CD8-positive, alpha-beta memory T cell (primary cell): ENCODE data around the gene TRIM63. TPM values are rescaled to one million over a fixed set of nuclear protein-coding genes. Genes with fewer than 3 reads are reported as not detected.

ENCODE experiments used
- CTCF ChIA-PET: fragments of 350-600 bp; sonication (Branson Sonifier 250); formaldehyde crosslinking; loops from one replicate; lab custom pipeline; 2021; ENCODE audit warnings: antibody characterized with exemption; lab: Charles Lee
- POLR2A ChIA-PET: fragments of 350-600 bp; sonication (Branson Sonifier 250); formaldehyde crosslinking; loops from one replicate; lab custom pipeline; 2021; ENCODE audit warnings: antibody characterized with exemption; lab: Charles Lee
- DNase-seq, 5 donors: peaks; one replicate each; pipeline versions ENCODE4 v3.0.0 to v3.0.0-alpha.2; 2020 to 2022; ENCODE audit warnings: mixed read lengths in 1 of 5
- H3K27ac ChIP-seq: one replicate; pipeline ENCODE4 v1.7.0; 2013; ENCODE audit warnings: low read depth, mild to moderate bottlenecking, low read length, moderate library complexity
- H3K27me3 ChIP-seq: 2 replicates; pipeline ENCODE4 v1.7.0; 2013; ENCODE audit warnings: low read length, mild to moderate bottlenecking; ENCODE audit not compliant: insufficient read depth, poor library complexity, severe bottlenecking
- H3K36me3 ChIP-seq: 2 replicates; pipeline ENCODE4 v1.7.0; 2013; ENCODE audit warnings: mild to moderate bottlenecking, low read length, moderate library complexity; ENCODE audit not compliant: insufficient read depth
- H3K4me1 ChIP-seq: 2 replicates; pipeline ENCODE4 v1.7.0; 2013; ENCODE audit warnings: mild to moderate bottlenecking, low read length, moderate library complexity; ENCODE audit not compliant: insufficient read depth
- H3K4me3 ChIP-seq: 2 replicates; pipeline ENCODE4 v1.7.0; 2013; ENCODE audit warnings: mild to moderate bottlenecking, low read length
- H3K9me3 ChIP-seq: 2 replicates; pipeline ENCODE4 v1.7.0; 2013; ENCODE audit warnings: mild to moderate bottlenecking, low read length
- H3K27ac Mint-ChIP-seq, 8 donors: one replicate each; pipeline ENCODE4 v1.8.0; 2020 to 2021; ENCODE audit warnings: mixed read lengths in 8 of 8, mild to moderate bottlenecking in 6 of 8, inconsistent platforms in 3 of 8, moderate library complexity in 3 of 8
- H3K27me3 Mint-ChIP-seq, 2 donors: one replicate each; pipeline ENCODE4 v1.8.0; 2020 to 2021; ENCODE audit warnings: mixed read lengths in 2 of 2, mild to moderate bottlenecking in 1 of 2, moderate library complexity in 1 of 2
- H3K36me3 Mint-ChIP-seq, 3 donors: one replicate each; pipeline ENCODE4 v1.8.0; 2020 to 2021; ENCODE audit warnings: mixed read lengths in 3 of 3, inconsistent platforms in 1 of 3, mild to moderate bottlenecking in 1 of 3
- H3K4me1 Mint-ChIP-seq, 3 donors: one replicate each; pipeline ENCODE4 v1.8.0; 2020 to 2021; ENCODE audit warnings: mixed read lengths in 3 of 3, inconsistent platforms in 1 of 3, mild to moderate bottlenecking in 1 of 3
- H3K4me3 Mint-ChIP-seq, 7 donors: one replicate each; pipeline ENCODE4 v1.8.0; 2020 to 2021; ENCODE audit warnings: mixed read lengths in 7 of 7, mild to moderate bottlenecking in 6 of 7, moderate library complexity in 4 of 7, inconsistent platforms in 2 of 7
- H3K9me3 Mint-ChIP-seq, 5 donors: one replicate each; pipeline ENCODE4 v1.8.0; 2020 to 2022; ENCODE audit warnings: mixed read lengths in 5 of 5, mild to moderate bottlenecking in 3 of 5, moderate library complexity in 2 of 5, inconsistent platforms in 1 of 5
- polyA plus RNA-seq: library from polyadenylated mRNA; unstranded; fragments of 300-500 nt; fragmentation: Illumina TruSeq; gene quantifications from one replicate; pipeline ENCODE4 v1.2.3, GENCODE V29; 2021
- total RNA-seq, 2 experiments: library from RNA; stranded (reverse); gene quantifications; one replicate each; pipeline ENCODE4 v1.2.3, GENCODE V29; 2021

Gene TRIM63
- total and polyA plus RNA-seq, 3 experiments from 2014 or later, result not detected

GRCh38 chr1:26016258-26016952, 51.0 kb downstream of the TRIM63 start:
- peaks cover 0 to 4% of the 10 kb centered on the region in 2 donors for H3K27me3 Mint-ChIP-seq
- Histone ChIP-seq H3K27me3 (no peaks in the 10 kb centered on the region), H3K36me3 (no peaks in the 10 kb centered on the region), H3K4me3 (no peak overlapping the region), H3K9me3 (no peaks in the 10 kb centered on the region), H3K27ac (no peak overlapping the region), H3K4me1 (no peaks in the 10 kb centered on the region)
- H3K9me3 Mint-ChIP-seq, result no peaks in the 10 kb centered on the region
- peaks cover 0 to 6% (median 5%) of the 10 kb centered on the region in 3 donors for H3K4me1 Mint-ChIP-seq
- ChIA-PET CTCF (interaction anchor here (0.9 kb wide), 1 partner anchor 121 kb away, joined by 3 read pairs; no protein-coding TSS in a partner anchor), POLR2A (no interaction called here)
- peak in 1 of 5 donors; percentile 25 for DNase-seq
- H3K4me3 Mint-ChIP-seq, result no peak overlapping the region
- no peaks in the 10 kb centered on the region for H3K36me3 Mint-ChIP-seq
- H3K27ac Mint-ChIP-seq, result peak overlapping the region in 1 of 8 donors; percentile 92

DNA sequence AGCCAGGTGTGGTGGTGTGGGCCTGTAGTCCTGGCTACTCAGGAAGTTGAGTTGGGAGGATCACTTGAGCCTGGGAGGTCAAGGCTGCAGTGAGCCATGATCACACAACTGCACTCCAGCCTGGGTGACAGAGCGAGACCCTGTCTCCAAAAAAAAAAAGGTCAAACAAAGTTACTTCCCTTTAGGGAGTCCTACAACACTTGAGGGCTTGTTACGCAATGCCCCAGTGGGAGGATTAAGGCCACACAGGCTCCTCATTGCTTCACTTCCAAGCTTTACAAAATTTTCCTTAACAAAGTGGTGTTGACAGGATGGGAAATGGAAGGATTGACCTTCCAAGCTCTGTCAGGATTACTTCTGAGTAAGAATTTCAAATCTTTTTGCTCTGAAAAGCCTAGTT, 52.1 kb downstream of the TRIM63 start:
- H3K4me1 Mint-ChIP-seq, result peaks cover 0 to 6% (median 5%) of the 10 kb centered on the region in 3 donors
- H3K27ac ChIP-seq, result no peak overlapping the region
- peak in 1 of 5 donors; percentile 3 for DNase-seq
- no peaks in the 10 kb centered on the region for H3K9me3 Mint-ChIP-seq
- H3K9me3 ChIP-seq, result no peaks in the 10 kb centered on the region
- H3K27me3 ChIP-seq, result no peaks in the 10 kb centered on the region
- CTCF ChIA-PET, result no interaction called here
- H3K27me3 Mint-ChIP-seq, result peaks cover 0 to 3% of the 10 kb centered on the region in 2 donors
- H3K4me1 ChIP-seq, result no peaks in the 10 kb centered on the region
- H3K36me3 ChIP-seq, result no peaks in the 10 kb centered on the region
- no peak overlapping the region for H3K4me3 ChIP-seq
- POLR2A ChIA-PET, result no interaction called here
- no peaks in the 10 kb centered on the region for H3K36me3 Mint-ChIP-seq
- H3K27ac Mint-ChIP-seq, result peak overlapping the region in 2 of 8 donors; percentile 24 to 66
- no peak overlapping the region for H3K4me3 Mint-ChIP-seq

GRCh38 chr1:26014179-26014578, 53.3 kb downstream of the TRIM63 start:
- Histone ChIP-seq H3K27ac (no peak overlapping the region), H3K4me1 (no peaks in the 10 kb centered on the region), H3K9me3 (no peaks in the 10 kb centered on the region), H3K4me3 (no peak overlapping the region), H3K27me3 (no peaks in the 10 kb centered on the region), H3K36me3 (no peaks in the 10 kb centered on the region)
- POLR2A ChIA-PET, result no interaction called here
- CTCF ChIA-PET, result interaction anchor here (0.8 to 1.0 kb wide), 2 partner anchors 12 to 98 kb away, joined by 3 read pairs; no protein-coding TSS in a partner anchor
- peak overlapping the region in 1 of 8 donors; percentile 43 for H3K27ac Mint-ChIP-seq
- H3K27me3 Mint-ChIP-seq, result no peaks in the 10 kb centered on the region
- no peak overlapping the region for H3K4me3 Mint-ChIP-seq
- H3K9me3 Mint-ChIP-seq, result no peaks in the 10 kb centered on the region
- DNase-seq, result peak in 1 of 5 donors; percentile 16
- H3K36me3 Mint-ChIP-seq, result no peaks in the 10 kb centered on the region
- H3K4me1 Mint-ChIP-seq, result no peaks in the 10 kb centered on the region

DNA sequence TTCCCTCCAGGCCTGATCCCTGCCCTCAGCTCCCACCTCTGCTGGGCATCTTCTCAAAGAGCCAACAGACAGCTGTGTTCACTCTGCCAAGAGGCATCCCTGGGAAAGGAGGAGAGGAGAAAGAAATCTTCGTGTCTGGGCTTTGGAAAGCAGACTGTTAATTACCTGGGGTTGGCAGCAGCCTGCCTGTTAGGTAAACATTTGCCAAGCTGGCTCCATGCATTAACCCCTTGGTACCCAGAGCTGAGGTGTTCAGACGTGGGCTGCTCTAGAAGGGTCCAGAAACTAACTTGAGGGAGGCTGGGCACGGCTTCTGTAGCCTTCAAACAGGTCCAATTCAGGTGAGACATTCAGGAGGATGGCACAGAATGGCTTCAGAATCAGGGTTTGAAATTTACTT, 54.6 kb downstream of the TRIM63 start:
- H3K9me3 Mint-ChIP-seq, result no peaks in the 10 kb centered on the region
- H3K27ac Mint-ChIP-seq, result peak overlapping the region in 1 of 8 donors; percentile 23
- Histone ChIP-seq H3K4me3 (no peak overlapping the region), H3K4me1 (no peaks in the 10 kb centered on the region), H3K27ac (no peak overlapping the region), H3K27me3 (no peaks in the 10 kb centered on the region), H3K36me3 (no peaks in the 10 kb centered on the region), H3K9me3 (no peaks in the 10 kb centered on the region)
- CTCF ChIA-PET, result no interaction called here
- H3K4me3 Mint-ChIP-seq, result no peak overlapping the region
- POLR2A ChIA-PET, result no interaction called here
- no peaks in the 10 kb centered on the region for H3K36me3 Mint-ChIP-seq
- no peaks in the 10 kb centered on the region for H3K4me1 Mint-ChIP-seq
- H3K27me3 Mint-ChIP-seq, result no peaks in the 10 kb centered on the region
- peak in 1 of 5 donors; percentile 7 for DNase-seq

DNA sequence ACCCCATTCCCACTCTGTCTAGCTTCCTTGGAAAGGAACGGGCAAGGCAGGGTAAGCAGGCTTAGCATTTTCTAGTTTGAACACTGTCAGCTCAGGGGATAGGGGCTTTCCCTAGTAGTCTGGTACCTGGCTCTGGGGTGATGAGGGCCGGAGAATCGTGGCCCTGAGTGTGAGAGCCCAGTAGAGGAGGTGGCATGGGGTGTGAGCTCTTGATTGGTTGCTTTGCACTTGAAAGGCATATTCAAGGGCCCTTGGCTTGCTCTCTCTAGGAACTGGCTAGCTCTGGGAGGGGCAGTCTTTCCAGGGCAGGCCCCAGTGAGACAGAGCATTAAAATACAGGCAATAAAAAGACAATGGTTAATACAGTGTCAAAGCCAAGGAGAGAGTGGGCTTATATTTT, 56.6 kb downstream of the TRIM63 start:
- no peak for DNase-seq
- Mint-ChIP-seq H3K4me1 (no peaks in the 10 kb centered on the region), H3K36me3 (no peaks in the 10 kb centered on the region), H3K9me3 (no peaks in the 10 kb centered on the region), H3K27me3 (peaks cover 0 to 7% of the 10 kb centered on the region in 2 donors), H3K27ac (no peak overlapping the region), H3K4me3 (no peak overlapping the region)
- Histone ChIP-seq H3K27ac (no peak overlapping the region), H3K4me3 (no peak overlapping the region), H3K27me3 (no peaks in the 10 kb centered on the region), H3K4me1 (no peaks in the 10 kb centered on the region), H3K36me3 (no peaks in the 10 kb centered on the region), H3K9me3 (no peaks in the 10 kb centered on the region)
- ChIA-PET POLR2A (interaction anchor here (0.6 kb wide), 1 partner anchor 130 kb away, joined by 3 read pairs; no protein-coding TSS in a partner anchor), CTCF (interaction anchor here (0.6 to 1.8 kb wide), 2 partner anchors 9 to 115 kb away, joined by 3 to 6 read pairs; no protein-coding TSS in a partner anchor)

DNA sequence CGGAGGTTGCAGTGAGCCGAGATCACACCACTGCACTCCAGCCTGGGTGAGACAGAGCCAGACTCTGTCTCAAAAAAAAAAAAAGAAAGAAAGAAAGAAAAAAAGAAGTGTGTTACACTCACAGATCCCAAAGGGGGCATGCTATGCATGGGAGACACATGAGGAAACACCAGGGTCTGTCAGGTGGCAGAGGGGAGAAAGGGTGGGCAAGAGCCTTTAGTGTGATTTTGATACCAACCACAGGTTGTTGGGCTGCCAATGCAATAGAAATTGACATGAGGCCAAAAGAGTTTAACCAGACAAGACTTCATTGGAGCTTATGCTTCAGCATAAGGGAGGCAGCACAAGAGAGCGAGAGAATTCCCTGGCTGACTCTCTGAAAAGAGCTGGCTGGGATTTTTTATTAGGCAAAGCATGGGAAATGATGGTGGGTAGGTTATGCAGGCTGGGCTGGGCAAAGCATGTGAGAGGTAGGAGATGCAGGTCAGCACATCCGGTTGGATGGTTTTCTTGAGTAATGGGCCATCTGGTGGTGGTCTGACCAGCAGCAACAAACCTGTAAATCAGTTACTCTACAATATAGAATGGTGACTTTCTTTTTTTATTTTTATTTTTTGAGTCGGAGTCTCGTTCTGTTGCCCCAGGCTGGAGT, 57.5 kb downstream of the TRIM63 start:
- no peaks in the 10 kb centered on the region for H3K36me3 ChIP-seq
- no peak overlapping the region for H3K27ac ChIP-seq
- no peak for DNase-seq
- H3K4me1 ChIP-seq, result no peaks in the 10 kb centered on the region
- ChIA-PET POLR2A (interaction anchor here (0.6 kb wide), 1 partner anchor 131 kb away, joined by 3 read pairs; no protein-coding TSS in a partner anchor), CTCF (interaction anchor here (1.8 kb wide), 1 partner anchor 115 kb away, joined by 6 read pairs; no protein-coding TSS in a partner anchor)
- Mint-ChIP-seq H3K27me3 (peaks cover 0 to 10% of the 10 kb centered on the region in 2 donors), H3K36me3 (no peaks in the 10 kb centered on the region), H3K27ac (peak overlapping the region in 1 of 8 donors; percentile 30), H3K4me3 (no peak overlapping the region), H3K9me3 (no peaks in the 10 kb centered on the region), H3K4me1 (no peaks in the 10 kb centered on the region)
- H3K4me3 ChIP-seq, result no peak overlapping the region
- H3K27me3 ChIP-seq, result no peaks in the 10 kb centered on the region
- H3K9me3 ChIP-seq, result no peaks in the 10 kb centered on the region

DNA sequence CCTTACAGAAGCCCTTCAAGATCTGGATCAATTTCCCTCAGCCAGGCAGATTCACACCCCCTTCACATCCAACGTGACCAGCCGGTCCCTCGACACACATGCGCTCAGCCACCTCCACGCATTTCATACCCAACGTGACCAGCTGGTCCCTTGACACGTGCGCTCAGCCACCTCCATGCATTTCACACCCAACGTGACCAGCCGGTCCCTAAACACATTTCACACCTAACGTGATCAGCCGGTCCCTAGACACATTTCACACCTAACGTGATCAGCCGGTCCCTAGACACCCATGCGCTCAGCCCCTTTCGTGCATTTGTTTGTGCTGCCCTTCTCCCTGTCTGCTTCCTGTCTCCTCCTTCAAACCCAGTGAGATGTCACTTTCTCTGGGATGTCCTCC, 60.7 kb downstream of the TRIM63 start:
- Mint-ChIP-seq H3K4me1 (no peaks in the 10 kb centered on the region), H3K27ac (peak overlapping the region in 1 of 8 donors; percentile 94), H3K36me3 (no peaks in the 10 kb centered on the region), H3K9me3 (peaks cover 0 to 2% (median 0%) of the 10 kb centered on the region in 5 donors), H3K4me3 (no peak overlapping the region), H3K27me3 (peaks cover 0 to 16% of the 10 kb centered on the region in 2 donors)
- POLR2A ChIA-PET, result no interaction called here
- Histone ChIP-seq H3K27ac (no peak overlapping the region), H3K4me3 (no peak overlapping the region), H3K27me3 (no peaks in the 10 kb centered on the region), H3K4me1 (no peaks in the 10 kb centered on the region), H3K9me3 (no peaks in the 10 kb centered on the region), H3K36me3 (no peaks in the 10 kb centered on the region)
- CTCF ChIA-PET, result no interaction called here
- no peak for DNase-seq
